Left renal cortex interstitium (tissue), 4 donors: ENCODE data around the gene GNAQ. TPM values are rescaled to one million over a fixed set of nuclear protein-coding genes. Genes with fewer than 3 reads are reported as not detected.
A peak's percentile ranks its signal among the peaks of the same experiment; 100 is the strongest.
"Not testable (repeated sequence)": the region's sequence is repeated elsewhere in the genome, so short reads cannot be mapped to it uniquely, and the experiment has no call there.

Experiments
- DNase-seq, 4 donors: peaks; one replicate each; pipeline ENCODE4 v3.0.0-alpha.2; 2013; ENCODE audit warnings: low read depth in 4 of 4, low spot score in 2 of 4, missing footprints in 1 of 4
- polyA plus RNA-seq, 4 donors: library from polyadenylated mRNA; unstranded; fragments of 120-200 nt; gene quantifications; one replicate each; pipeline ENCODE4 v1.2.1, GENCODE V29; 2013; ENCODE audit not compliant: insufficient read length in 4 of 4

GNAQ gene
- polyA plus RNA-seq, 4 donors = 57.3 to 66.0 (median 59.8) TPM

DNA sequence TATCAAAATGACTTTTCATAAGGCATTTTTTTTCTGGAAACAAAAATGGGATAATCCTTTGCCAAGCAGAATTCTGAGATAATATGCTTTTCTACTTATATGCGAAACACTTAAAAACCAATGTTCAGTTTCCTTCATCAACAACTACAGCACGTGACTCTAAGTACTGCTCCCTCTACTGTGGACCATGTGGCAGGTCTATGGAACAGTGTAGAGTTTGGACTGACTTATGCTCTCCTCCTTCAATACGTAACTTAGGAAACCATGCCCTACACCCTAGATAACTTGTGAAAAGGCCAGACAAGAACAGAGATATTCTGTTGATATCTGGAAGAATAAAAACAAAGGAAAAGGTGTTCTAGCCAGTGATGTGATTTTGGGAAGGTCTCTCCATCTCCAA lies 272.2 kb downstream of the GNAQ start:
- no peak for DNase-seq

GRCh38 chr9:77756449-77756848 lies 275.2 kb downstream of the GNAQ start:
- no peak for DNase-seq

DNA sequence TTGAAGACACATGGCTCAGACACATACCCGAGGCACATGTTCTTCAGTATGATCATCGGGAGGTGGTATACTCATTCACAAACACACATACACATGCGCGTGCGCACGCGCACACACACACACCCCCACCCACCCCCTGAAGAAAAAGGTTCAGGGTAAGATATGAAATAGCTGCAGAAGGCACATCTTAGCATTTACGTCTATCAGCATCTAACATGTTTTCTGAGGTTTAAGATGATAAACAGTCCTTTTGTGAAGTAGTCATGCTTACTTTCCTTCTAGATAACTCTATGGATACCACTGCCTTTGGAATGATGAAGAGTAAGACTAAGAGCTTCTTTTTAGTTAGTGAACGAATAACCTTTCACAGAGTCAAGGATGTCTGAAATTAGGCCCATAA lies 278.4 kb downstream of the GNAQ start:
- DNase-seq = no peak

DNA sequence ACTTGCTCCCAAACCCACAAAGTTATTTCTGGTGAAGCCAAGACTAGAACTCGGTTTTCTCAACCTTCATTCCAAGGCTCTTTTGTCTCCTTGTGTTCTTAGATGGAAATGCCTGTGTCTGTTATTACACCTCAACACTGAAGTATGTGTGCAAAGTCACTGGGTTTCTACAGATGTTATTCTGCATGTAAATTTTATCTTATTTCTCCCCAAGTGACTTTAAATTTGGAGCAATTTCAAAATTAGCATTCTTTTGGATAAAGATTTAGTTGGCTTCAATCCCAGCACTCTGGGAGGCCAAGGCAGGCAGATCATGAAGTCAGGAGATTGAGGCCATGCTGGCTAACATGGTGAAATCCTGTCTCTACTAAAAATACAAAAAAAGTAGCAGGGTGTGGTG lies 279.1 kb downstream of the GNAQ start:
- no peak for DNase-seq

DNA sequence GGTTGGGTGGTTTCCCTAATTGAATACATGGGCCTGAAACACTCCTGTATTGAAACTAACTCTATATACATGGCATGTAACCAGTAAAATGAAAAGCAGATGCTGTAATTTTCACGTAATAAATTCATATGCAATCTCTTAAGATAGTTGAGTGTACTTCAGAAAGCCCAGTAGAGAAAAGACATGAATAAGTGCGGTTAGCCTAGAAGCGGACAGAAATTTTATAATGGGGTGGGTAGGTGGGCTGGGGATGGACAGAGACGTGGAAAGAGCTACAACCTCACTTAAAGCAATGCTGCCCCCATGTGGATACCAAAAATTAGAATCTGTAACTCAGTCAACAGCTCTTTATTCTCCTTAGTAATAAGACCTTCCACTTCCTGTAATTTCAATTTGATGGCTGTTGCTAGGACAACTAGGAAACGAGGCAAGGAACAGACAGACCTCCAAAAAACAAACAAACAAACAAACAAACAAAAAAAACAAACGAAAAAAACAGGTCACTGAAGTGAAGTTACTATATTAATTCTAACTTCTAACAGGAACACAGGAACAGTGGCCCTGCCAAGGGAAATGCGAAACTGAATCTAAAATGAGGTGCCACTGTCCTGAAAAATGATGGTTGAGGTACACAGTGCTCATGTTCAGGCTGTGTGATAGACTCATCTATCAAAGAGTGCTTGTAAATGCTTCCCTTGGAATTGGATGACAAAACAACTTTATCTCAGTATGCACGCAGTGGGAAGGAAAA lies 280.1 kb downstream of the GNAQ start:
- peak; percentile 41 to 69 (median 48) for DNase-seq

DNA sequence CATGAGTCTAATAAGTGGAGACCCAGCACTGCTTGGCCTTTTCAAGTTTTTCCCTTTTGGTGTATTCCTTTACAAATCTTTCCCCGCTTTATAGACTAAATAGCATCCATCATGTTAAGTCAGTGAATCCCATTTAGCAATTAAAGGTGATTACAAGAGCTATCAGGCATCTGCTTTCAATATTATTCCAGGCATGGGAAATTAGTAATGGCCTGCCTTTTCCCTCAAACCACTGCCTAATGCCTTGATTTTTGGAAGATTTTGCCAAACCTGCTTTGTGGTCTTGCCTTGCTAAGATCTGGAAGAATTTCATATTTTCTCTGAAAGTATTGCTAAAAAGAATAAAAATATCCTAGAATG lies 280.6 kb downstream of the GNAQ start:
- DNase-seq = no peak

DNA sequence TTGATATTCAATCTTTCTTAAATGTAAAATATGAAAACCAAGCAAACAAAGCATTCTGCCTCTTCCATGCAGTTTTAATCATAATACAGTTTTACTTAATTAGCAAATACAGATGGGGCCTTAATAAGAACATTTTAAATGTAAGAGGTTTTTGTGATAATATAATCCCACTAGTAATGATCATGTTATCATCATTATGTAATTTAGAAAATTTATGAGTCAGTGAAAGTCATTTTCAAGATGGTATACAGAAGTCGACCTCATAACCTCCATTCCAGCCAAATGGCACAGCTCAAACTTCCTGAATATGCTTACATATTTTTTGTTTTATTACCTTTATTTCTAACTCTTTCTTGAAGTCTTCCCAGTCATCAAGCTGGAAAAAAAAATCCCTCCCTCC lies 281.3 kb downstream of the GNAQ start:
- DNase-seq = no peak

- DNase-seq = no peak
These were observed 283.3 kb downstream of the GNAQ start for GRCh38 chr9:77748214-77748772.

DNA sequence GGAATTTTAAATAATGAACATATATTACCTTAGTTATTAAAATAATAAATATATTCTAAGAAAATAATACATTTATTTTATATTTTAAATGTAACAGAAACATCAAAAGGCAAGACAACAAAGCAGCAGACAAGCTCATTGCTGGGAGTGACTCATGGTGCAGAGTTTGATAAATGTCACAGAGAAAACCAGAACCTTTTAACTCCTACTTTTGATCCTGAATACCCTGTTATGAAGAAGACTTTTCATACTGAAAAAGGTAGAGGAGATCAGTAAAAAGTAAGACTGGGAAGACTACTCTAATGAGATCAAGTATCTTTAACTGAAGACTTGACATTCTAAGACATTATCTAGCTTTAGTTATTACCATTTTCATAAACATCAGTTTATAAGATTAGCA lies 284.4 kb downstream of the GNAQ start:
- no peak for DNase-seq

GRCh38 chr9:77744841-77745430 lies 286.7 kb downstream of the GNAQ start:
- DNase-seq = no peak

DNA sequence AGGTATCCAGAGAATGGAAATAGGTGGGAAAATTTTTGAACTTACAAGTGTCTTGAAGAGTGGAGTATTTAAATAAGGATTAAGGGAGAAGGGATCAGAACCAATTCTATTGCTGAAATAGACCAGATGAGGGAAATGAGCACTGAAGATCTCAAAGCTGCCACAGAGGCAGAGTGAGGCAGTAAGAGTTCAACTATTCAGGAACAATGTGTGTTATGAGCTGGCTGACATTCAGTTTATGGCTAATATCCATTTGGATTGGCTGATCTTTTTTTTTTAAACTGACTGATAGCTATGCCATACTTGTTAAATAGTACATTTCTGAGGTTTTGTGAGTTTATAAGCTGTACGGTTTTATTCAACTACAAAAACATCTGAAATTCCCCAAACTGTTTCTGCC lies 288.2 kb downstream of the GNAQ start:
- DNase-seq = no peak

DNA sequence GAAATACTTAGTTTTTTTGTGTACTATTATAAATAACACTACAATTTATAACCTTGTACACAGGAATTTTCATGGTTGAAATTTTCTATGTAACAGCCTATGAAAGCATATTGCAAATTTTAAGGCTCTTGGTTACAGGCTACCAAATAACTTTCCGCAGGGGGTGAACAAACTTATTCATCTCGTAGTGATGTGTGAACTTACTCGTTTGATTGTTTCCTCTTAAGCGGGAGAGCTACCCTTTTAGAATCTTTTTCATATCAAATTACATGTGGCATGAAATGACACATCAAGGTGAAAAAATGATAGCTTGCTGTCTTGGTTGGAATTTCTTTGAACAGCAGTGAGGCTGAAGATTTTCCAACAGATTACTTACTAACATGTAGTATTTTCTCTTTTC lies 292.7 kb downstream of the GNAQ start:
- no peak for DNase-seq

DNA sequence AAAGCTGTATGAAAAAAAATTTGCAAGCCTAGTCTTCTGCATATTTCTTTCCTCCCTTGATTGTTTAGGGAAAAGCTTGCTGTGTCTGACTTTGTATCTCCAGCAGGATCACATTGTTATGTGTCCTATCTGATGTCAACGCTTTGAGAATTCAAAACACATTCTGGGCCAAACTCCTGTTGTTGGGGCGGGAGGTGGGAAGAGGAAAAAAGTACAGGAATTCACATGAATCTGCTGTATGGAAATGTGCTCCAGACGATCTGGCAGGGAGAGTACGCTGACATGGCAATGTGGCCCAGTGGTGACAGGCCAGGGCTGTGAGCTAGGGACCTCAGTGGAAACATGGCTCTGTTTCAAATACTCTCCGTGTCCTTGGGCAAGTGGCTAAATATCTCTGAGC lies 296.1 kb downstream of the GNAQ start:
- no peak for DNase-seq

DNA sequence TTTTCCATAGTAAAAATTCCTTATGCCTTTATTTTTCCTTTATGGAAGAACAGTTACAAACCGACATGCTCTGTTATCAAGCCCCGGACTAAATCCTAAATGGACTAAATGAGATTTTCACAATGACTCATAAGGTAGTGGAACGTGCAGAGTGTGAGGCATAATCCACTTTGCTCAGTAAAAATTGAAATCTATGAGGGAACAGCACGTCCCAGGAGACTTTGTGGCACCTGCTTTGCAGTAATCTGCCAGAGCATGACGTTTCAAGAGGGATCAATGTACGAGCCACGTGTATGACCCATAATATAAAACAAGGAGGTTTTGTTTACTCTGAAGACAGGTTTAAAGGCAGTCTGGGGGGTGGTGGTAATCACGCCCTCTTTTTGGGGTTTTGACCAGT lies 299.7 kb downstream of the GNAQ start:
- DNase-seq = no peak

DNA sequence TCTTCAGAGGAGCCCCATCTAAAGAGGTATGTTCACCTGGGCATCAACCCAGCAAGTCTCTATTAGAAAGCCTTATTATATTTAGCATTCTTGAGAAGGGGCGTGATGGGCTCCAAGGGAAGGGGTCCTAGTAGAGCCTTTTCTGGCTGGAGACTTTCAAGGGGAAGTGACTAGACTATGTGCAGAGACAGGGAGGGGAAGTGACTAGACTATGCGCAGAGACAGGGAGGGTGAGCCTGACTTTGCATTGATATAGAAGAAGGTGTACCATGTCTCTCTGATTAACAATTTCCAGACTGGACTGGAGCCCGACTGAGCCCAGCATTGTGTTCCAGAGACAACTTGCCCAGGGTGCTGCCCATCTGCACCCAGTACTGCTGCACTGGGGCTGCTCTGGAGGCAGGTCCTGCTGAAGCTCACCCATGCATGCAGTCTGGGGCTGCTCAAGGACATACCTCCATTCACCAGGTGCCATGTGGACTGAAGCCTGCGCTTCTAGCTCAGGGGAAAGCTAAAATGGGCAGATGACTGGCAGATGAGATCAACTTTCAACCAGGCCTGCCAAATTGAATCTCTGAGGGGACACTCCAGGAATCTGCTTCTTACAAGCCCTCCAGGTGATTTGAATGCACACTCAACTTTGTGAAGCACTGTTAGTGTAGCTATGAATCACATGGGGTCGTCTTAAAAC lies 300.5 kb downstream of the GNAQ start:
- DNase-seq = no peak

DNA sequence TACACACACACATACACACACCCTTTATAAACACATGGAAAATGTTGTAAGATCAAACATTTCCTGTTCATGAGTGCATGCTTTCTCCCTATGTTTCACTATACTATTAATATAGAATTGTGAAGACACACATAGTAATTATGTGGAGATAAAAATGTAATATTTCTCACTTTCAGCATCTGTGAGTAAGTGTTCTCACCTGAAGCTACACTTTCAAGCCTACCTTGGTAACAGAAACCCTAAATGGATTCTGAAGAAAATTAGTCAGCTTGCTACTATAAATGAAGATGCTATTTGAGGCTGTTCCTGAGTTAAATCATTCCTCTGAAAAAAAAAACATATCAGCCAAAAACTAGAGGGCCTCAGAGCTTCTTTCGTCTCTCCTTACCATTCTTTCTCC lies 302.4 kb downstream of the GNAQ start:
- no peak for DNase-seq

DNA sequence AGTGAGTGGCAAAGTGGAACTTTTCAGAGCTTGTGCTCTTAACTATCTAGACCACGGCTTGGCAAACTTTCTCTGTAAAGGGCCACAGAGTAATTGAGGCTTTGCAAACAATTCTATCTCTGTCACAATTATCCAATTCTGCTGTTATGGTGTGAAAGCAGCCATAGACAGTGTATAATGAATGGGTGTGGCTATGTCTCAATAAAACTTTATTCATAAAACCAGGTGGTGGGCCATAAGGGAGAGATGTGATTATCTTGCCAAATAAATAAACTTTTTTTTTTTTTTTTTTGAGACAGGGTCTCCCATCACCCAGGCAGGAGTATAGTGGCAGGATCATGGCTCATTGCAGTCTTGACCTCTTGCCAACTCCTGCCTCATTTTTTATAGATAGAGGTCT lies 304.8 kb downstream of the GNAQ start:
- no peak for DNase-seq

GRCh38 chr9:77726289-77726688 lies 305.3 kb downstream of the GNAQ start:
- no peak for DNase-seq

DNA sequence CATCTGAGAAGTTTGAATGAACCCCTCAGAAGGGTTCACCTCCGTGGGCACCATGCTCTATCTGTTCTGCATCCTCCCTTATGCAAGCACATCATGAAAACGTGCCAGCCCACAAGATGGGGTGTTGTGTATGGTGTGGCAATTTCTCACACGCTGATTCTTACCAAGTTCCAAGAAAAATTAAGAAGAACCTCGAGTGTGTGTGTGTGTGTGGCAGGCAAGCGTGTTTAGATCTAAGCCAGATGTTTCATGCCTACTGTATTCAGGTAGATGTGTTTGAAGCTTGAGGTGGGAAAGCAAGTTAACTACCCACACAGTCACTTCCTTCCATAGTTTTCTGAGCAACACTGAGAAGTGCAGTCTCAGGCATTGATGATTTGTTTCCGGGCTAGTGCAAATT lies 305.8 kb downstream of the GNAQ start:
- DNase-seq = no peak

GRCh38 chr9:77725046-77725694 lies 306.4 kb downstream of the GNAQ start:
- DNase-seq = no peak

DNA sequence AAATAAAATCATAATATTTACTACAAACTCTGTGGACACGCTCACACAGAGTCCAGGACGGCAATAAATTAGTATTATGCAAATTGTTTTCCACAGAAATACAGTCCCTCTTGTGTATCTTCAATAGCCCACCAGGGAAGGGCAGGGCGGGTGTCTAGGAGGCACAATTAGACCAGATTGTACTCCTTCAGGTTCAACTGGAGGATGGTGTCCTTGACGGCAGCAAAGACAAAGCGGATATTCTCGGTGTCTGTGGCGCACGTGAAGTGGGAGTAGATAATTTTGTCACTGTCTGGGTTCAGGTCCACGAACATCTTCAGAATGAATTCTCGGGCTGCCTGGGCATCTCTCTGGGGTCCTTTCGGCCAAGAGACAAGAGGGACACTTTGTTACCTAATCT lies 310.5 kb downstream of the GNAQ start:
- DNase-seq = not testable (repeated sequence)
